HG02938 (cell line): ENCODE results near the gene MPND.

Experiments used
- ATAC-seq: cut with Tn5 transposase; IDR thresholded peaks from one replicate; pipeline ENCODE4 v1.9.1; 2021; ENCODE audit warnings: mild to moderate bottlenecking, moderate library complexity; ENCODE audit not compliant: unreplicated experiment

MPND gene

GRCh38 chr19:4376991-4377781 is 33.8 kb downstream of the MPND start:
- no peak for ATAC-seq

DNA sequence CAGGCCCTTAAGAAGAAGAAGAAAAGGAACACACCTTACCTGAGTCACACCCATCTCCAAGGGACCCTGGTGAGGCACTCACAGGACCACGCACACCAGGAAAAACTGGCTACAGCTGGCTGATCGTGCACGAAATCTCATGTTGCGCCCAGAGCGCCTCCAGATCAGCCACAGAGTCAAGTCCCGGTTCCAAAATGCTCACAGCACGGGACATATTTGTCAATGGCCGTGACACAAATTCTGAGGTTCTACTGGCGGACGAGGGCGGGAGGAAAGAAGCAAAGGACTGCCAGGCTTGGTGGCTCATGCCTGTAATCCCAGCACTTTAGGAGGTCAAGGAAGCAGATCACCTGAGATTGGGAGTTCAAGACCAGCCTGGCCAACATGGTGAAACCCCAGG is 35.5 kb downstream of the MPND start:
- no peak for ATAC-seq

DNA sequence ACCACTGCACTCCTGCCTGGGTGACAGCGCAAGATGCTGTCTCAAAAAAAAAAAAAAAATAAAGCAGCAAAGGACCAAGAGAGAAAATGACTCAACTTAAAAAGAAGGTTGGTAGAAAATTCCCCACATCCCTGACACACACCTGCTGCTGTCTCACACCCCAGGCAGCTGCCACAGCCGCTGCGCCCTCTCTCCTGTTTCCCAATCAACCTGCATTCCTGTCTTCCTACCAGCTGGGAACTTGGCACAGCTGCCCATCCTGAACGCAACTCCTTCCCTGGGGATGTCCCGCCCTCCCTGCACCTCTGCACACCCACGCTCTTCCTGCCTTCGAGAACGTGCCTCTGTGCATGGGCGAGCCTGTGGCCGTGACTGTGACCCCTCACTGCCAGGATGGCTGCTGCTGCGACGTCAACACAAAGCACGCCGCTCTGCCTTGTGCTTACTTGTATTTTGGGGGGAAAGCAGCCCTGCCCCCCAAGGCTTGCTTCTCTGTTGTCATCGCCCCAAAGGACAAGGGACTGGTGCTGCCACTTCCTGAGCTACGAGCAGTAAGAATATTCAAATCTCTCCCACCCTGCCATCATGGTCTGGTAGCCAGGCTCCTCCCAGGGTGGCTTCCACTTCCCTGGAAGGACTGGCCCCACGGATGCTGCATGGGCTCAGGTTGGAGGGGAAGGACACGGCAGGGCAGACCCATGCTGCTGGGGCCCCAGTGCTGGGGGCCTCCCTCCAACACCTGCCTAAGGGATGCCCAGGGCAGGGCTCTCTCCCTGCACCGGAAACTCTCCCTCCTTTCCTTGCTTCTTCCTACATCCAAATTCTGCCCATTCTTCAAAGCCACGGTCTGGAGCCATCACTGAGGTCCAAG is 36.3 kb downstream of the MPND start:
- ATAC-seq, result no peak

DNA sequence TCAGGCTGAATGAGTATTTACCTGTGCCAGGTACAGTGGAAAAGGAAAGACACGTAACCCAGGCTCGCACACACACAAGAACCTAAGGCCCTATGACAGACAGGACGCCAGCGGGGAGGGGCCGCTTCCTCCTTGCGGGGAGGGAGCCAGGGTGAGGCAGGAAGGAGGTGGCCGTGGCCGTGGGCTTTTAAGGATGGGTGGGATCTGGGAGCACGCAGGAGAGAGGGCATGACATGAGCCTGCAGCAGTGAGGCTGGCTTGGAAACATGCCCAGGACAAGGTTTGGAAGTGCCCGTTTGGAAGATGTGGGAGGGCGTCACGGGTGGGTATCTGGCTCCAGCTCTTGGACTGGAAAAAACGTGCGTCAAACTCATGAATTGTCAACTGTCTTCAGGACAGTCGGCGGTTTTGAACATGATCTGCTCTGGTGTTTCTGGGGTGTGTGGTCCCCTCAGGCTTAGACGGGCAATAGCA is 36.9 kb downstream of the MPND start:
- no peak for ATAC-seq

- ATAC-seq, result no peak
Measured at GRCh38 chr19:4385291-4386040, 42.1 kb downstream of the MPND start.

DNA sequence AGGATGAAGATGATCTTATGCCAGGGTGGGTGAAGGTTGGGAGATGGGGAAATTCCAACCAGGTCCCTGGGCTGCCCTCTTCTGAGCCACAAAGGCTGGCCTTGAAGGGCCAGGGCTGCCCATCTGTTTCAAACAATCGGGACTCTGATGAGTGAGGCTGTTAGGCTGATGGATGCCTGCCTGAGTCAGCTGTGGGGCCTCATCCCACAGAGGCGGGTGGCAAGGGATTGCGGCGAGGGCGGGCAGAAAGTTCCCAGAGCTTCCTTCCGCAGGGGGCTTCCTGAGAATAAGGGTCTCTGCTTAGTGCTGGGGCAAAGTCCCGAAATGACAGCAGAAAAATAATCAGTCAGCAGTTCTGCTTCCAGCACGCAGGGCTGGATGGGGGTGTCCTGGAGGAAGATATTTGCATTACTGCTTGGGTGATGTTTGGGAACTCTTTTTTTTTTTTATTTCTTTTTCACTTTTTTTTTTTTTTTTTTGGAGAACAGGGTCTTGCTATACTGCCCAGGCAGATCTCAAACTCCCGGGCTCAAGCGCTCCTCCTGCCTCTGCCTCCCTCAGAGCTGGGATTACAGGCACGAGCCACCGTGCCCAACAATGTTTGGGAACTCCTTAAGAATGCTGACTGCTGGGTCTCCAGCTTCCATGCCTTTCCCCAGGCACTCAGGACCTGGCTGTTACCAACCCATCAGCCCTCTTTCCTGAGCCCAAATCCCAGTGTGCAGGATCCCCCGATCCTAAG is 42.9 kb downstream of the MPND start:
- no peak for ATAC-seq

DNA sequence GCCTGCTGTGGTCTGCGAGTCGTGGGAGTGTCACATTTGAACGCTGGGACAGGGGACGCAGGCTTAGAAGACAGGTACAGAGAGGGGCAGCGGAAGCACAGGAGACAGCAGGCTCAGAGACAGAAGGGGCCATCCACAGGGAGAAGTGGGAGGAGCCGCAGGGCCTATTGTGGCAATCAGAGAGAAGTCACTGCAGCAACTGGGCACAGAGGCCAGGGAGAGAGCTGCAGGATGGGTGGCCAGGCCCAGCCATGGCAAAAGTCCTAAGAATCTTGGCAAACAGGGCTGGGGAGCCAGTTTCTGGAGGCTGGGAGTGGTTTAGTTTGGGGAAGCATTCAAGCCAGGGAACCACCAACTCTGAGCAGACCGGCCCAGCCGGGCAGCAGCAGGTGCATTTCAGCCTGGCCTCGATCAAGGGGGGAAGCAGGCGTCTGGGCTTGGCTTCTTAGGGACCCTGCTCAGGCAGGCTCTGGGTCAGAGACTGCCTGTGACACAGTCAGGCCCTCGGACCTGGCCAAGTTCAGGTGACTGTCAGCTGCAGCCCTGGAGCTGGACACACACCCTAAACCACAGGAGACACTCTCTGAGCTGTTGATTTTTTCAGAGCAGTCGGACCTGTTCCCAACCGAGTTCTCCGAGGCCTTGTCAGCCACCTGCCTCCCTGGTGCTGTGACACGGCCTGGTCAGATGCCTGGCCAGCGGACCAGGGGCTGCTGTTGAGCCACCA is 45.1 kb downstream of the MPND start:
- no peak for ATAC-seq

GRCh38 chr19:4389064-4389375 is 45.7 kb downstream of the MPND start:
- ATAC-seq, result no peak

DNA sequence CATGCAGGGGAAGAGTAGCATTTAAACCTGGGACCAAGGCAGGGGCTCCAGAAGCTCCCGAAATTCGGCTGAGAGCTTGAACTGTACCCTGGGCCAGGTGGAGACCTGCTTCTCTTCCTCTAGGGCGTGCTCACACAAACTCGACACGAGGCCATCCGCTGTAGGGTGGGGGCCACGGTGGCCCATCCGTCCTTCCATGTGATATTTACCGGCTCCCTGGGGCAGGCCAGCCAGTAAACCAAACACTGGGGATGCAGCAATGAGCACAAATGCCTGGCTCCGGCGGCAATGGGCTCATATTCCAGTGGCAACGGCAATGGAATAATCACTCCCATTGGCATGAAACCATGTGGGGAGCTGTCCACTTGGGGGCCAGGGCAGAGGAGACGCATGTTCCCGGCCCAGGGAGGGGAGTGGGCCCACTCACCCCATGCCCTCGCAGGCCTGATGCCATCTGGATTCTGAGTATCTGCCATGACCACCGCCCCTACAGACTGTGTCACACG is 46.2 kb downstream of the MPND start:
- ATAC-seq, result no peak

DNA sequence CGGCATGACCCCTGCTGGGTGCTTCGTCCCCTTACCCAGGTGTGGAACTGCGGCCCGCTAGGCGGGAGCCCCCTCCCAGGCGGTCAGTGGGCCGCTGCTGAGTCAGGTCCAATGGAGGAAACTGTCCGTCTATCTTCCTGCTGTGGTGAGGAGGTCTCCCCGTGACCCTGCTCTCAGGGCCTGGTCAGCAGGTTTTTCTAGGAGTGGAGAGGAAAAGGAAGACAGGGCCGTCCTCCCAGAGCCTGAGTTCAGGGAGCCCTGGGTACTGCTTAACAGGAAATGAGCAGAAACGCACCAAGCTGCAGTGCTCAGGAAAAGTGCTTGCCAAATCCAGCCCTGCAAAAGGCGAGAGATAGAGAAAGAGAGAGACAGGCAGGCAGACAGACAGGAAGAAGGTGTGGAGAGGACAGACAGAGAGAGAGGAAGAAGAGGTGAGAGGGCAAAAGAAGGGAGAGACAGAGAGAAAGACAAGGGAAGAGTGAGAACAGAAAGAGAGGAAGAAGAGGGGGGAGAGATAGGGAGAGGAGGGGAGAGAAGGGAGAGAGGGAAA is 46.7 kb downstream of the MPND start:
- ATAC-seq, result no peak

DNA sequence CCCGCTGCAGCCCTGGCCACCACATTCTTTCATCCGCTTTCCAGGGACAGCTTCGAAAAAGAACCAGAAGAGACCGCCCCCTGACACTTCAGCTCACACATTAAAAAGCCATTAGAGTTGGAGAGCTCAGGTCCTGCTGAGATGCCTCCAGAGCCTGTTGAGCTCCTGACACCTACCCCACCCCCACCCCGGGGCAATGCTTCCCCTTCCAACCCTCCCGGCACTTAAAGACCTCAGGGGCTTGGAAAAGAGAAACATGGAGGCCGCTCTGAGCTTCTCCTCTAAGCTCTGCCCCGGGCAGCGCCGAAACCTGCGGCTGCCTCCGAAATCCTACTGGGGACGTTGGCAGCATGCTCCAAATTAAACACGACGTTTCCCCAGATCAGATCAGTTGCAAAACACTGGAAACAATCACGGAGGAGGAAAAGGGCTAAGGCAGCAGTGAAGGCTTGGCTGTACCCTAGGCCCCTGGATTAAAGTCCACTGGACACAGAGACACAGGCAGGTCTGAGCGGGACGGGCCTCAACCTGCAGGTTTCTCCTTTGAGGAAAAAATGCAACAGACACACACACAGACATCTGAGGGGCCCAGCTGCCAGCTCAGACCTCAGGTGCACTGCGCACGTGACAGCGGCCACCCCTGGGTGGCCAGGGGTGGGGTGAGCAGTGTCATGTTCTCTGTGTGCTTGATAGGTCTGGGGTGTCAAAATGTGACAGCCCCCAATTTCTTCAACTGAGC is 47.4 kb downstream of the MPND start:
- no peak for ATAC-seq

DNA sequence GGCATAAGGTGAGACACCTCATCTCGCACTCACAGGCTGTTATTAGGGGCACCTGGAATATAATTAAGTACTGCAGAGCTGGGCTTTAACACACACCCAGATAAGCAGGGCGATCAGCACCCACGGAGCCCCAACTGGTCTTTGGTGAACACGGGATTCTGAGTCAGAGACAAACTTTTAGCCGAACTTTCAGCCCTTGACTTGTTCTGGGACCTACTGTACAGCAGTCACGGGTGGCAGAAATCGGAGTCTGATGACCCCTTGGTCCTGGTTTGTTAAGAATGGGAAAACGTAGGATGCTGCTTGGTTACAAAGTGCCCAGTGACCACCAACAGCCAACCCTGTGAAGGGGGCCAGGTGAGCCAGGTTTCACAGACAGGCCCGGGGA is 47.9 kb downstream of the MPND start:
- no peak for ATAC-seq

DNA sequence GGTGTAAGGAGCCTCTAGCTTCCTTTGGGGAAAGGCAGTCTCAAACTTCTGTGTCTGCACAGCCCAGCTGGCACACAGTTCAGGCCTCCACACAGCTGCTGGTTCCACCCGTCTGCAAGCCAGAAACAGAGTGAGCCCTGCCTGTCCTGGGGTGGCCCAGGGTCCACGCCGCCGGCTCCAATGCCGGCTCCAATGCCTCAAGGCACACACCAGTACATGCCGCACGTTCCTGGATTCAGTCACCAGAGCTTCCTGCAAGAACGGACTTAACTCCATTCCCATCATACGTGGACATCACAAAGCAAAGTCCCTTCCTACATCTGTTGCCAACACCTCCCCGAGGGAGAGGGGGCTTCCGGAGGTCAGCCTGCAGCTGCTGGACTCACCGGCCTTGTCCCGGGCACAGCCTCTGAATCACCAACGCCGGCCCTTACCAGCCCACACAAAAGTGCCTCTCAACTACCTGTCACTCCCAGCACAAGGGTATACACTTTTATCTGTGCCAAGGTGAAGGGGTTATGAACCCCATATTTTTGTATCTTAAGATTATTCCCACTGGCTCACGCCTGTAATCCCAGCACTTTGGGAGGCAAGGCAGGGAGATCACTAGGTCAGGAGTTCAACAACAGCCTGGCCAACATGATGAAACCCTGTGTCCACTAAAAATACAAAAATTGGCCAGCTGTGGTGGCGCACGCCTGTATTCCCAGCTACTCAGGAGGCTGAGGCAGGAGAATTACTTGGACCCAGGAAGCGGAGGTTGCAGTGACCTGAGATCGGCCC is 48.5 kb downstream of the MPND start:
- ATAC-seq, result no peak

GRCh38 chr19:4393947-4394590 is 50.7 kb downstream of the MPND start:
- no peak for ATAC-seq

- ATAC-seq, result no peak
Measured at GRCh38 chr19:4396949-4397783, 53.8 kb downstream of the MPND start.

GRCh38 chr19:4399812-4400134 is 56.4 kb downstream of the MPND start:
- peak; percentile 11 for ATAC-seq
